OCI-LY1 (cell line): ENCODE measurements around the gene AAR2.

ENCODE experiments used
- H2AFZ ChIP-seq: fragments of 200-600 bp; sonication (generic), shearing (Covaris generic); 2 replicates; pipeline ENCODE4 v1.6.0; 2014; ENCODE audit warnings: antibody characterized with exemption, mild to moderate bottlenecking, low read length
- H3F3A ChIP-seq: fragments of 200-600 bp; sonication (generic), shearing (Covaris generic); 2 replicates; pipeline ENCODE4 v1.6.0; 2014; ENCODE audit warnings: mild to moderate bottlenecking, antibody characterized with exemption, low read length, moderate library complexity; ENCODE audit not compliant: insufficient read depth
- H3K27ac ChIP-seq: fragments of 200-600 bp; sonication (generic); 2 replicates; pipeline ENCODE4 v1.5.1; 2014; ENCODE audit warnings: low read length, mixed run types, mild to moderate bottlenecking, low read depth; ENCODE audit not compliant: poor library complexity, severe bottlenecking
- H3K27me3 ChIP-seq: fragments of 200-600 bp; sonication (generic); 2 replicates; pipeline ENCODE4 v1.6.0; 2014; ENCODE audit warnings: antibody characterized with exemption, mild to moderate bottlenecking, low read length, moderate library complexity; ENCODE audit not compliant: insufficient read depth
- H3K36me3 ChIP-seq: fragments of 200-600 bp; sonication (generic); 2 replicates; pipeline ENCODE4 v1.6.1; 2014; ENCODE audit warnings: mild to moderate bottlenecking, antibody characterized with exemption, low read length, moderate library complexity, mixed read lengths; ENCODE audit not compliant: insufficient read depth
- H3K4me1 ChIP-seq: fragments of 200-600 bp; sonication (generic); 2 replicates; pipeline ENCODE4 v1.5.1; 2014; ENCODE audit warnings: mild to moderate bottlenecking, low read length, moderate library complexity; ENCODE audit not compliant: insufficient read depth, severe bottlenecking
- H3K4me2 ChIP-seq: fragments of 200-600 bp; sonication (generic), shearing (Covaris generic); 2 replicates; pipeline ENCODE4 v1.6.1; 2014; ENCODE audit warnings: low read length
- H3K4me3 ChIP-seq: fragments of 200-600 bp; sonication (generic); 2 replicates; pipeline ENCODE4 v1.5.1; 2014; ENCODE audit warnings: low read length, low read depth, mild to moderate bottlenecking, mixed read lengths; ENCODE audit not compliant: poor library complexity, severe bottlenecking
- H3K79me2 ChIP-seq: fragments of 200-600 bp; shearing (Covaris generic); 2 replicates; pipeline ENCODE4 v1.6.1; 2016; ENCODE audit warnings: mixed run types, low read length, mixed read lengths; ENCODE audit not compliant: insufficient read depth
- H3K9ac ChIP-seq: fragments of 200-600 bp; sonication (generic), shearing (Covaris generic); 2 replicates; pipeline ENCODE4 v1.6.1; 2014; ENCODE audit warnings: mild to moderate bottlenecking, low read length, mixed read lengths
- H3K9me2 ChIP-seq: fragments of 200-600 bp; sonication (generic), shearing (Covaris generic); 2 replicates; pipeline ENCODE4 v1.6.1; 2014; ENCODE audit warnings: low read depth, mild to moderate bottlenecking, low read length, mixed read lengths
- H3K9me3 ChIP-seq: fragments of 200-600 bp; shearing (Covaris generic); 2 replicates; pipeline ENCODE4 v1.6.1; 2014; ENCODE audit warnings: low read length, mixed read lengths
- H4K20me1 ChIP-seq: fragments of 200-600 bp; sonication (generic), shearing (Covaris generic); 2 replicates; pipeline ENCODE4 v1.6.0; 2016; ENCODE audit warnings: mild to moderate bottlenecking, low read length; ENCODE audit not compliant: insufficient read depth
- EZH2 ChIP-seq: fragments of 200-600 bp; sonication (generic), shearing (Covaris generic); IDR thresholded peaks from 2 replicates; pipeline ENCODE4 v1.8.0; 2017; ENCODE audit warnings: borderline replicate concordance, mixed run types, mild to moderate bottlenecking, antibody characterized with exemption, low read length, moderate library complexity, mixed read lengths
- TF ChIP-seq, protein P1 (sequence below): fragments of 200-600 bp; sonication (generic), shearing (Covaris generic); IDR thresholded peaks from 2 replicates; pipeline ENCODE4 v1.5.1; 2017; ENCODE audit warnings: mild to moderate bottlenecking, antibody characterized with exemption, low read length, moderate library complexity, mixed read lengths

AAR2 gene

DNA sequence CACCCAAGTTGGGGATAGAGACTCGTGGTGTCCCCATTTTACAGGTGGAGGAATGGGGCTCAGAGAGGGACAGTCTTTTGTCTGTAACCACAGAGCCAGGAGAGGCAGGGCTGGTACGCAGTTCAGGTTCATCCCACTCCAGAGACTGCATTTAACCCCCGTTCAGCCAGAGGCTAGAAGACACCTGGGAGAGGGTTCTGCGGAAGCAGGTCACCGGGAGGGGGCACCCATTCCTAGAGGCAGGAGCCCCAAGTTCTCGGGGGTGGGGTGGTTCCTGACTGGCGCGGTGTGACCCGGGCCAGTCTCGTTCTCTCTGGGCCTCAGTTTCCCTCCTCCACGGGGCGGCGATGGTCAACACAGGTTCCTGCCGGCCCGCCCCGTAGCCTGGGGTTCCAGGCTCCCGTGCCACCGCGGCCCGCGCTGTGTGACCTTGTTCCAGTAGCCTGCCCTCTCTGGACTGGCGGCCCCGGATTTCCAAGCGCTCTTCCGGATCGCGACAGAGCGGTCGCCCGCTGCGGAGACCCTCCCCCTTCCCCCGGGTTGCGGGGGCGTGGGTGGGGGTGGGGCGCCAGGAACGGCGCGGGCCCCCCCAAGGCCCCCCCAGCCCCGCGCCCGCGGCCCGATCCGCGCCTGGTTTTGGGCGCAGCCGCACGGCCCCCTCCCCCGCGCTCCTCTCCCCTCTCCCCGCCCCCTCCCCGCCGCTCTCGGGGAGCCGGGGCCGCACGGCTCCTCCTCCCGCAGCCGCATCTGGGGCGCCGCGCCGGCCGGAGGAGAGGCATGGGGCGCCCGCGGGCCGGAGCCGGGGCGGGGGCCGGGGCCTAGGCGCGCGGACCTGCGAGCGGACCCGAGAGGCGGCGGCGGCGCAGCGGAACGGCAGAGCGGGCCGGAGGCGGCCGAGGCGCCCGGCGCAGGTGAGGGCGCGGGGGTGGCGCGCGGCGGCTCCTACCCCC, 69.6 kb downstream of the AAR2 start, which contains the start of gene DLGAP4:
Gene DLGAP4 (plus strand): TSS at position 738 of the 950 bp plus-strand sequence. CDS start 125,379 bp downstream, outside the sequence.
- no peak within 1 kb of the TSS for H3K27ac ChIP-seq
- H3F3A ChIP-seq = no peaks in the 10 kb centered on the region
- H3K27me3 ChIP-seq = no peaks in the 10 kb centered on the region
- no peaks in the 10 kb centered on the region for H4K20me1 ChIP-seq
- no peaks in the 10 kb centered on the region for H3K36me3 ChIP-seq
- no peaks in the 10 kb centered on the region for H3K9me2 ChIP-seq
- no peak within 1 kb of the TSS for H3K9ac ChIP-seq
- H2AFZ ChIP-seq = no peak within 1 kb of the TSS
- H3K4me3 ChIP-seq = no peak within 1 kb of the TSS
- no peaks in the 10 kb centered on the region for H3K79me2 ChIP-seq
- H3K9me3 ChIP-seq = no peaks in the 10 kb centered on the region
- H3K4me1 ChIP-seq = no peaks in the 10 kb centered on the region
- no peak within 1 kb of the TSS for H3K4me2 ChIP-seq
- TF ChIP-seq EZH2 = no peak
- TF ChIP-seq, protein P1, sequence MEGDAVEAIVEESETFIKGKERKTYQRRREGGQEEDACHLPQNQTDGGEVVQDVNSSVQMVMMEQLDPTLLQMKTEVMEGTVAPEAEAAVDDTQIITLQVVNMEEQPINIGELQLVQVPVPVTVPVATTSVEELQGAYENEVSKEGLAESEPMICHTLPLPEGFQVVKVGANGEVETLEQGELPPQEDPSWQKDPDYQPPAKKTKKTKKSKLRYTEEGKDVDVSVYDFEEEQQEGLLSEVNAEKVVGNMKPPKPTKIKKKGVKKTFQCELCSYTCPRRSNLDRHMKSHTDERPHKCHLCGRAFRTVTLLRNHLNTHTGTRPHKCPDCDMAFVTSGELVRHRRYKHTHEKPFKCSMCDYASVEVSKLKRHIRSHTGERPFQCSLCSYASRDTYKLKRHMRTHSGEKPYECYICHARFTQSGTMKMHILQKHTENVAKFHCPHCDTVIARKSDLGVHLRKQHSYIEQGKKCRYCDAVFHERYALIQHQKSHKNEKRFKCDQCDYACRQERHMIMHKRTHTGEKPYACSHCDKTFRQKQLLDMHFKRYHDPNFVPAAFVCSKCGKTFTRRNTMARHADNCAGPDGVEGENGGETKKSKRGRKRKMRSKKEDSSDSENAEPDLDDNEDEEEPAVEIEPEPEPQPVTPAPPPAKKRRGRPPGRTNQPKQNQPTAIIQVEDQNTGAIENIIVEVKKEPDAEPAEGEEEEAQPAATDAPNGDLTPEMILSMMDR = no peak
